Osteocyte (in vitro differentiated cells): Measurements from ENCODE around the gene CRNN. TPM values are rescaled to one million over a fixed set of nuclear protein-coding genes. Genes with fewer than 3 reads are reported as not detected.

Experiments used
- DNase-seq: peaks from one replicate; pipeline ENCODE4 v3.0.0; 2021; ENCODE audit warnings: mixed read lengths; ENCODE audit not compliant: unreplicated experiment; ENCODE audit errors: extremely low spot score
- H3K27ac Mint-ChIP-seq: one replicate; pipeline ENCODE4 v1.8.0; 2021; ENCODE audit warnings: mild to moderate bottlenecking, mixed read lengths; ENCODE audit not compliant: unreplicated experiment
- H3K27me3 Mint-ChIP-seq: one replicate; pipeline ENCODE4 v1.8.0; 2021; ENCODE audit warnings: mixed read lengths; ENCODE audit not compliant: unreplicated experiment
- H3K36me3 Mint-ChIP-seq: one replicate; pipeline ENCODE4 v1.8.0; 2021; ENCODE audit warnings: mixed read lengths; ENCODE audit not compliant: unreplicated experiment
- H3K4me1 Mint-ChIP-seq: one replicate; pipeline ENCODE4 v1.8.0; 2021; ENCODE audit warnings: mixed read lengths; ENCODE audit not compliant: unreplicated experiment
- H3K4me3 Mint-ChIP-seq: one replicate; pipeline ENCODE4 v1.8.0; 2021; ENCODE audit warnings: mild to moderate bottlenecking, moderate library complexity, mixed read lengths; ENCODE audit not compliant: unreplicated experiment
- H3K9me3 Mint-ChIP-seq: one replicate; pipeline ENCODE4 v1.8.0; 2021; ENCODE audit warnings: mixed read lengths; ENCODE audit not compliant: unreplicated experiment
- total RNA-seq: library from RNA; stranded (reverse); gene quantifications from 2 replicates; pipeline ENCODE4 v1.2.1, GENCODE V29; 2021
- TF ChIP-seq, protein P1 (sequence below): fragments of 200-600 bp; sonication (generic); IDR thresholded peaks from 2 replicates; pipeline ENCODE4 v1.5.0; 2021; ENCODE audit warnings: antibody characterized with exemption, mild to moderate bottlenecking, moderate library complexity

The CRNN gene
- total RNA-seq, 1 donor from 2014 or later: not detected

DNA sequence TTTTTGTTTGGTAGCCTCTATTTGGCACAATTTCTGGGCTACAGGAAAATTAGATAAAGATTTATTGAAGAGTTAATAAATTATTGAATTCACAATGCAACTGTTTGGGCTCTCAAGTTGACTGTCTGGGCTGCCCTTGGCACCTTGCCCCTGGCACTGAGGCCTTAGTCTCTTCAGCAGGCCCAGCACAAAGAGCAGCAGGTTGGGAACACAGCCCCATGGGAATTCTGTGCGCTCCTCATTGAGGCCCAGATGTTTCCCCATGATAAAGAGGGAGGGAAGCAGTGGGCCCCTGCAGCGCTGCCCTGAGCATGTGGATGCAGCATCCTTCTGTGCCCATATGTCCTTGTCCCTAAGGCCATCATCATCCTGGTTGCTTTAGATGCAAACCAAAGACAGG, 2.9 kb downstream of the CRNN start:
- H3K27ac Mint-ChIP-seq: no peak overlapping the region
- no peaks in the 10 kb centered on the region for H3K36me3 Mint-ChIP-seq
- no peak for DNase-seq
- TF ChIP-seq, protein P1, sequence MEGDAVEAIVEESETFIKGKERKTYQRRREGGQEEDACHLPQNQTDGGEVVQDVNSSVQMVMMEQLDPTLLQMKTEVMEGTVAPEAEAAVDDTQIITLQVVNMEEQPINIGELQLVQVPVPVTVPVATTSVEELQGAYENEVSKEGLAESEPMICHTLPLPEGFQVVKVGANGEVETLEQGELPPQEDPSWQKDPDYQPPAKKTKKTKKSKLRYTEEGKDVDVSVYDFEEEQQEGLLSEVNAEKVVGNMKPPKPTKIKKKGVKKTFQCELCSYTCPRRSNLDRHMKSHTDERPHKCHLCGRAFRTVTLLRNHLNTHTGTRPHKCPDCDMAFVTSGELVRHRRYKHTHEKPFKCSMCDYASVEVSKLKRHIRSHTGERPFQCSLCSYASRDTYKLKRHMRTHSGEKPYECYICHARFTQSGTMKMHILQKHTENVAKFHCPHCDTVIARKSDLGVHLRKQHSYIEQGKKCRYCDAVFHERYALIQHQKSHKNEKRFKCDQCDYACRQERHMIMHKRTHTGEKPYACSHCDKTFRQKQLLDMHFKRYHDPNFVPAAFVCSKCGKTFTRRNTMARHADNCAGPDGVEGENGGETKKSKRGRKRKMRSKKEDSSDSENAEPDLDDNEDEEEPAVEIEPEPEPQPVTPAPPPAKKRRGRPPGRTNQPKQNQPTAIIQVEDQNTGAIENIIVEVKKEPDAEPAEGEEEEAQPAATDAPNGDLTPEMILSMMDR: no peak
- H3K4me3 Mint-ChIP-seq: no peak overlapping the region
- H3K9me3 Mint-ChIP-seq: peaks cover 15% of the 10 kb centered on the region
- H3K27me3 Mint-ChIP-seq: no peaks in the 10 kb centered on the region
- no peaks in the 10 kb centered on the region for H3K4me1 Mint-ChIP-seq

DNA sequence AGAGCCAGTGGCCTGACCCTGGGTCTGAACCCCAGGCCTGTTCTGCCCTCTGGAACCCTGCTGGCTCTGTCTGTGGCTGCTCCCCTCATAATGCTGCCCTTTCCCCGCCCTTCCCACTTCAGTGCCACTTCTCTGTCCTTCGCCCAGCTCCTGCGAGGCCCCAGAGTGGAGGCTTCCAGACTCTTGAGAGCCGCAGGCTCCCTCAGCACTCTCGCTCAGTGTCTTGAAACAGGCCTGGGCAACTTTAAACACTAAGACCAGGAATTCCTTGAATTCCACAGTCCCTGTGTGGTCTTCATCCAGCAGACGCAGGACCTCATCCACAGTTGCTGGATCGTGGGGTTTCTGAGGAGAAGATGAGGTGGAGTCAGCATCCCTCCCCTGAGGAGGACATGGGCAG, 3.5 kb downstream of the CRNN start:
- Mint-ChIP-seq H3K4me1 (no peaks in the 10 kb centered on the region), H3K27ac (no peak overlapping the region), H3K4me3 (no peak overlapping the region), H3K27me3 (no peaks in the 10 kb centered on the region), H3K9me3 (peaks cover 14% of the 10 kb centered on the region), H3K36me3 (no peaks in the 10 kb centered on the region)
- DNase-seq: no peak
- TF ChIP-seq, protein P1: no peak

DNA sequence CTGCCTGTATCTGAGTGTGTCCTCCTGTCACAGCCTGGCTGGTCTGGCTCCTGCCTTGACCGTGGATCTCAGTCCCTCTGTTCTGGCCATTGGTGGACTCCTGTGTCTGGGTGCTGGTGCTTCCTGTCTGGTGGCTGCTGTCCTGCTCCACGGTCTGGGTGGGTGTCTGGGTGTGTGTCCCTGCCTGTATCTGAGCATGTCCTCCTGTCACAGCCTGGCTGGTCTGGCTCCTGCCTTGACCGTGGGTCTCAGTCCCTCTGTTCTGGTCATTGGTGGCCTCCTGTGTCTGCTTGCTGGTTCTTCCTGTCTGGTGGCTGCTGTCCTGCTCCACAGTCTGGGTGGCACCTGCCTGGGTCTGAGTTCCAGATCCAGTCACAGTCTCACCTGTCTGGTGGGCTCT, 4.0 kb downstream of the CRNN start:
- Mint-ChIP-seq H3K36me3 (no peaks in the 10 kb centered on the region), H3K27ac (no peak overlapping the region), H3K9me3 (peaks cover 11% of the 10 kb centered on the region), H3K4me1 (no peaks in the 10 kb centered on the region), H3K4me3 (no peak overlapping the region), H3K27me3 (no peaks in the 10 kb centered on the region)
- no peak for DNase-seq
- TF ChIP-seq, protein P1: no peak

DNA sequence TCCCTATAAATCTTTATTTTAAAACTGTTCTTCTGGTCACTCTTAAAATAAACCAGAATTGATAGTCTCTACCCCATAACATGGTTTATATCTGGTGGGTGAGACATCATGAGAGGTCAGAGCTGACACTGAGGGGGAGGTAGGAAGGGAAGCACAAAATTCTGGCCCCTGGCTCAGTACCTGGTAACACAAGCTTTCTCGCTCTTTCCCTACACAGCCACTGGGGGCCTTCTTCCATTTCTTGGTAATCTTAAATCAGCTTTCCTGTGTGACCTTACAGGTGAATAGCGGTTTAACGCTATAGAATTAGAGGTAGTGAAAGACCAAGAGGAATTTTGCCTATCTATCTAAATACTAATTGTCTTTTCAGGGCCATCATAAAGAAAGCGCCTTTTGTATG, 5.4 kb downstream of the CRNN start:
- Mint-ChIP-seq H3K27ac (no peak overlapping the region), H3K4me1 (no peaks in the 10 kb centered on the region)
- no peak for DNase-seq

DNA sequence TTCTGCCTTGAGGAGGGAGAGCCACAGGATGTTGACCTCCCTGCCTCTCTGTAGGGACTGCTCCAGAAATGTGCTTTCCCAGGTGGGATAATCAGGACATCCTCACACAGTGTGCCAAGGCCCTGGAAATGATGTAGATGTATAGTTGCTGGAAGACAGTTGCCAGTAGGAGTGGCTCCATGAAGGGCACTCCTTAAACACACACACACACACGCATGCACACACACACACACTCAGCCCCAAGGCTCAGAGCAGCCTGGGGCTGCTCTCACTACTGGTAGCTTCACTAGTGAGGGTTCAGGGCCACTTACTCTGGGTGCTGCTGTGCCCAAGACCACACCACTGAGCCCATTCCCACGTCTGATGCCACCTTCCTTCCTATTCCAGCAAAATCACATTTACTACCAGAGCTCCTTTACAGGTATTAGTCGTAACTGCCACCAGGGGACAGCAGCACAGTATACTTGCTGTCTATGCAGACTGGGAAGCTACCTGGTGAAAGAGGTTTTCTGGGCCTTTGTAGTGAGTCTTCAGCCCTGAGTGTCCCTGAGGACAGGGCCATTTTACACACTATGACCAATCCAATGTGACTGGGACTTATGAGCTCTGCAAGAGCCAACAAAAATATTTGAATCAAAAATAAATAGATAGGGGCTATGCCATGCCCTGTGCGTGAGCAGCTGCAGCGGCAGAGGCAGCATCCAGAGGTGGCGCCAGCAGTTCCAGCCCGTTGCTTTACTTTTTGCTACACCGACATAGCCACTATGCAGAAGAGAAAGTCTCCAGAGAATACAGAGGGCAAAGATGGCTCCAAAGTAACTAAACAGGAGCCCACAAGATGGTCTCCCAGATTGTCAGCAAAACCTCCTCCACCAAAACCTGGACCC, 15.0 kb downstream of the CRNN start:
- TF ChIP-seq, protein P1: no peak
- H3K9me3 Mint-ChIP-seq: peaks cover 7% of the 10 kb centered on the region
- no peak for DNase-seq

More for the DNA sequence above, 5.4 kb downstream of the CRNN start:
- H3K9me3 Mint-ChIP-seq: peaks cover 11% of the 10 kb centered on the region
- H3K27me3 Mint-ChIP-seq: no peaks in the 10 kb centered on the region
- no peaks in the 10 kb centered on the region for H3K36me3 Mint-ChIP-seq
- TF ChIP-seq, protein P1: no peak
- H3K4me3 Mint-ChIP-seq: no peak overlapping the region

More for the DNA sequence above, 15.0 kb downstream of the CRNN start:
- no peaks in the 10 kb centered on the region for H3K27me3 Mint-ChIP-seq
- no peak overlapping the region for H3K27ac Mint-ChIP-seq
- no peak overlapping the region for H3K4me3 Mint-ChIP-seq
- no peaks in the 10 kb centered on the region for H3K4me1 Mint-ChIP-seq
- H3K36me3 Mint-ChIP-seq: no peaks in the 10 kb centered on the region
